ENCODE results near the gene SLC17A9. TPM values are rescaled to one million over a fixed set of nuclear protein-coding genes. Genes with fewer than 3 reads are reported as not detected.

The SLC17A9 gene
- total and polyA plus RNA-seq, 2 of the 8 experiments (the other 6 are each of a cell fraction or from before 2014, with no cell fraction given), result 23.5 to 35.2 TPM

DNA sequence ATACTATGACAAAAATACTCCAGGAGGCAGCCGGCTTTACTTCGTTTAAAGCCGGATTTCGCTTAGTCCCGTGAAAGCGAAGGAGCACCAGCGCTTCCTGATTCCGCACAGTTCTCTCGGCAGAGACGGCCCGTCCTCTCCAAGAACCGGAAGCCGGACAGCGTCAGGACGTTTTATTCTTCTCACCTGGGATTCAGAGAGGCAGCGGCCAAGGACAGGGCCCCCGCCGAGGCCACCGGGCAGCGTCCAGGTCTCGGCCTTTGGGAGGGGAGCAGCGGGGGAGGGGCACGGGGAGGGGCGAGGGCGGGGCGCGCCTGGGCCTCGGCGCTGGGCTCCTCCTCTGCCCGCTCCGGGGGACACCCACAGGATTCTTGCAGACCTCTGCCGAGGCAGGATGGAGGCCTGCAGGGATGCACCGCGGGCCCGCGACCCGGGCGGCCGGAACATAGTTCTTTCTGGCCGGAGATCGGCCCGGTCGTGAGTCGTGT, 23.4 kb upstream of the SLC17A9 start:
- peak in 1 of 2 experiments; percentile 82 for DNase-seq (ENCODE audit: low read depth in 1 of 2, low spot score in 2 of 2)
- Histone ChIP-seq H3K18ac (ENCODE audit: extremely low read depth, low read length) (peak overlapping the region; percentile 64), H3K79me2 (ENCODE audit: control insufficient read depth in 1 of 2, insufficient read depth in 2 of 2, low read length in 2 of 2) (peaks cover 57 to 84% of the 10 kb centered on the region in 2 experiments), H4K20me1 (replicated peaks in 1 of 2; ENCODE audit: control insufficient read depth in 1 of 2, insufficient read depth in 2 of 2, low read length in 2 of 2) (peaks cover 31 to 32% of the 10 kb centered on the region in 2 experiments), H3K79me1 (ENCODE audit: low read depth, low read length) (peaks cover 2% of the 10 kb centered on the region; the same call in 1 of the 2 replicates), H3K4me3 (ENCODE audit: extremely low read depth in 1 of 4, insufficient read depth in 2 of 4, low read depth in 3 of 4, low read length in 4 of 4) (peak overlapping the region; percentile 37 to 99 (median 72)), H4K91ac (replicated peaks; ENCODE audit: insufficient read length, low read length) (peak overlapping the region; percentile 48), H2BK5ac (ENCODE audit: low read depth, low read length) (peak overlapping the region; percentile 97), H3K9ac (replicated peaks in 1 of 4; ENCODE audit: extremely low read depth in 1 of 4, low read depth in 3 of 4, low read length in 3 of 4) (peak overlapping the region in 3 of 4 experiments; percentile 15 to 47 (median 44); a peak in 5 of 7 replicates), H2BK15ac (ENCODE audit: low read length) (no peak overlapping the region), H4K8ac (ENCODE audit: extremely low read depth, insufficient read depth, low read length) (peak overlapping the region; percentile 8; the same call in 1 of the 2 replicates), H2BK120ac (replicated peaks; ENCODE audit: low read depth, low read length) (peak overlapping the region; percentile 70), H2BK20ac (ENCODE audit: low read length) (no peak overlapping the region), H2AFZ (ENCODE audit: low read length) (no peak overlapping the region), H3K27me3 (replicated peaks in 1 of 4; ENCODE audit: control insufficient read depth in 3 of 4, extremely low read depth in 1 of 4, insufficient read depth in 3 of 4, low read length in 3 of 4) (no peaks in the 10 kb centered on the region), H3K14ac (ENCODE audit: insufficient read length) (no peak overlapping the region), H3K23me2 (ENCODE audit: low read depth, low read length) (peaks cover 28% of the 10 kb centered on the region), H3K4me1 (replicated peaks in 1 of 4; ENCODE audit: control insufficient read depth in 3 of 4, insufficient read depth in 4 of 4, low read length in 3 of 4) (peaks cover 9 to 39% (median 25%) of the 10 kb centered on the region in 4 experiments), H3K9me3 (ENCODE audit: insufficient read depth in 2 of 2, low read depth in 1 of 2, low read length in 1 of 2) (no peaks in the 10 kb centered on the region), H2BK12ac (ENCODE audit: low read depth, low read length) (peak overlapping the region; percentile 95; the same call in 1 of the 2 replicates), H4K5ac (ENCODE audit: insufficient read length, low read depth, low read length) (peak overlapping the region; percentile 73), H3K27ac (ENCODE audit: low read depth, low read length) (peak overlapping the region; percentile 58), H3K23ac (ENCODE audit: insufficient read length) (no peak overlapping the region), H3K36me3 (ENCODE audit: control insufficient read depth in 2 of 4, insufficient read depth in 4 of 4, low read length in 3 of 4) (peaks cover 0 to 7% (median 0%) of the 10 kb centered on the region in 4 experiments; a peak in 2 of 8 replicates), H2AK5ac (ENCODE audit: low read depth, low read length) (peak overlapping the region; percentile 53; the same call in 1 of the 2 replicates), H3K4ac (replicated peaks; ENCODE audit: insufficient read length, low read depth, low read length) (peak overlapping the region; percentile 87), H3K4me2 (ENCODE audit: insufficient read depth in 1 of 2, low read depth in 2 of 2, low read length in 2 of 2) (peak overlapping the region; percentile 99 to 100), H3K56ac (replicated peaks; ENCODE audit: insufficient read length, low read depth, low read length) (peak overlapping the region; percentile 87)
- ChIA-PET POLR2A (ENCODE audit: partially characterized antibody) (interaction anchor here (0.9 to 20.3 kb wide), 9 partner anchors 9 to 78 kb away, joined by 3 to 363 read pairs (median 7); partner anchors contain the start of genes BHLHE23, GID8 and SLC17A9), CTCF (ENCODE audit: partially characterized antibody) (interaction anchor here (0.7 to 2.9 kb wide), 2 partner anchors 7 to 754 kb away, joined by 3 to 22 read pairs; partner anchors contain the start of gene GID8)
- peak; percentile 50 for TF ChIP-seq TAF1 (IDR thresholded peaks at IDR 0.05; ENCODE audit: low read depth, low read length)
- TF ChIP-seq ASH2L (IDR thresholded peaks at IDR 0.05; ENCODE audit: low read length), result peak; percentile 18
- TF ChIP-seq RBBP5 (IDR thresholded peaks at IDR 0.05; ENCODE audit: borderline replicate concordance, low read depth, low read length), result 0 out of 2 replicates have a peak, but pooled peaks have one; percentile 12
- TF ChIP-seq POLR2A (IDR thresholded peaks at IDR 0.05; ENCODE audit: control extremely low read depth in 1 of 2, low read depth in 2 of 2, low read length in 2 of 2), result peak; percentile 6 to 20; a peak in 2 of 3 replicates
- TF ChIP-seq POLR2AphosphoS5 (IDR thresholded peaks at IDR 0.05; ENCODE audit: low read depth, low read length), result no peak; the same call in 1 of the 2 replicates
- TF ChIP-seq HDAC2 (IDR thresholded peaks at IDR 0.05; ENCODE audit: borderline replicate concordance in 1 of 2, low read depth in 2 of 2, low read length in 2 of 2), result peak in 1 of 2 experiments; percentile 79; a peak in 1 of 4 replicates
- no peak for TF ChIP-seq PHF8 (conservative IDR thresholded peaks at IDR 0.05; ENCODE audit: low read depth, low read length)
- peak; percentile 45; the same call in 1 of the 2 replicates for TF ChIP-seq TBP (IDR thresholded peaks at IDR 0.05; ENCODE audit: low read depth, low read length)
- 3% methylated on average over 26 of the region's 44 CpGs; no CpG with 5 or more reads in 1 of the 2 experiments for WGBS, 2 experiments (ENCODE audit: extremely low coverage in 1 of 2, insufficient coverage in 1 of 2, insufficient read length in 1 of 2, insufficient replicate concordance in 2 of 2, low coverage in 1 of 2, low lambda C conversion rate in 2 of 2, missing lambda C conversion rate in 1 of 2)
- FAIRE-seq, result no peak

Data from H1 (cell line).